HG03159 (cell line): ENCODE measurements around the gene AADAC.
"Not testable (repeated sequence)": the region's sequence is repeated elsewhere in the genome, so short reads cannot be mapped to it uniquely, and the experiment has no call there.

Source experiments
- ATAC-seq: cut with Tn5 transposase; IDR thresholded peaks from one replicate; pipeline ENCODE4 v1.9.1; 2021; ENCODE audit warnings: mild to moderate bottlenecking, moderate library complexity; ENCODE audit not compliant: unreplicated experiment

Gene AADAC

DNA sequence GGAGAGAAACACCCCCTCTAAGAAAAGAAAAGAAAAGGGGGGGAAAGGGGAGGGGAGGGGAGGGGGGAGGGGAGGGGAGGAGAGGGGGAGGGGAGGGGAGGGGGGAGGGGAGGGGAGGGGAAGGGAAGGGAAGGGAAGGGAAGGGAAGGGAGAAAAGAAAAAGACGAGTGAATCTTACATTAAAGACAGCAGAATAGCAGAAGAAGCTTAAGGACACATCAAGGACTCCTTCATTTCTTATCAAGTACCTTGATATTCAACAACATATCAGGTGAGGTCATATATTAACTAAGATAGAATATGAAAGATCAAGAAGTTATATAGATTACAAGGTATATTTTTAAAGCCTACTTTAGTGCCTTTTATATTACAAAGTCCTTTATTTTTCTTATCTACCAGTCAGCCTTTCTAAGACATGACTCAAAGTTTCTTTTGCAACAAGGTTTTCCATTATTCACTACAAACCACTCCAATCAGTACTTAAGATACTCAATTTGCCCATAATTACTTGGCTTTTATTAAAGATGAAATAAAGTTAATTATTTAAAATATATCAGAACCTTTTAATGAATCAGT, 17.7 kb upstream of the AADAC start:
- ATAC-seq, result no peak

DNA sequence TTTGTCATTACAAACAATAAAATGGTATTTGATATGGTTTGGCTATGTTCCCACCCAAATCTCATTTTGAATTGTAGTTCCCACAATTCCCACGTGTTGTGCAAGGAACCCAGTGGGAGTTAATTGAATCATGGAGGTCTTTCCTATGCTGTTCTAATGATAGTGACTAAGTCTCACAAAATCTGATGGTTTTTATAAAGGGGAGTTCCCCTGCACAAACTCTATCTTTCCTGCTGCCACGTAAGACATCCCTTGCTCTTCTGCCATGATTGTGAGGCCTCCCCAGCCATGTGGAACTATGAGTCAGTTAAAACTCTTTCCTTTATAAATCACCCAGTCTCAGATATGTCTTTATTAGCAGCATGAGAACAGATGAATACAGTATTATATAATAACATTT, 15.4 kb upstream of the AADAC start:
- no peak for ATAC-seq

- no peak for ATAC-seq
Measured at GRCh38 chr3:151800431-151800830, 13.5 kb upstream of the AADAC start.

DNA sequence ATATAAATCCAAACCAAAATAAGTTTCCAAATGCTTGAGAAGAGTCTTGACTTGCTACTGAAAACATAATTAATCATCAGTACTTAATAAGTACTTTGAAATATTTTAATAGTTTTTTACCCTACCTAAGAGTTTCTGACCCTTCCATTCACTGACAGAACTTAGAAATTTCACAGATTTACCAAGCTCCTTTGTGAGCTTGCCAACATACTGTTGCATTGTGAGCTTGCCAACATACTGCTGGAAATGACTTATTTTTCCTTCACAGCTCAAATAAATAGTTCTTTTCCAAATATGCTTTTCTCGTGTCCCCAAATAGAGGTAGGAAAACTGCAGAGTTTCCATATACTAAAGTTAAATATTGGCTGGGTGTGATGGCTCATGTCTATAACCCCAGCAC, 9.6 kb upstream of the AADAC start:
- no peak for ATAC-seq

DNA sequence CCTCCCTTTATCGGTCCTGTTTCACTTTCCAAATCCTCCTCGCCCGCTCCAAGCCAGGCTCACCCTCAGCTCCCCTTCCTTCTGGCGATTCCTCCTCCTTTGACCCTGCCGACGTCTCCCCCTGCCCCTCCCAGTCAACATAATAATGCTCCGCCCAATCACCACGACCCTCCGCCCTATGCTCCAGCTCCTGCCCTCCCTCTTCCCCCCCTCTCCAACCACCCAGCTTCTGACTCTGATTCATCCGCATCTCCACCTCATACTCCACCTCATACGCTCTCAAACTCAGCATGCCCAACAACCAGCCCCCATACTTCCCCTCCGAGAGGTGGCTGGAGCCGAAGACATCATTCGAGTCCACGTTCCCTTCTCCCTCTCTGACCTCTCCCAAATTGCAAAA, 7.1 kb upstream of the AADAC start:
- ATAC-seq, result no peak

DNA sequence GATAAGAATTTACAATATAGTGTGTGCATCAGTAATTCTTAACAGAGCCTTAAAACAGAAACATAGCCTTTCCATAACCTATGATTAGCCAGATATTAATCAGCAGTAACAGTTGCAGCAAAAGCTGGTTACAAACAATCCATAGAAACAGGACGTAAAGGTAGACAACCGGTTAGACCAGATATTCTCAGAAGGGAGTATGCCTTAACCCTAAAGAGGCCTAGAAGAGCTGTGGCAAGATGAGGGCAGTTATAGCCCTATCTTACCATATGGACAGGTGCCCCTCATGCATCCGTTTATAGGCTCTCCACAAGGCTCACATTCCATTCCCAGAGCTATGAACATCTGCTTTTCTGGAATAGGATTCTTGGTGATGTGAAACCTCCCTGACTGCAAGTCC, 5.0 kb upstream of the AADAC start:
- not testable (repeated sequence) for ATAC-seq

DNA sequence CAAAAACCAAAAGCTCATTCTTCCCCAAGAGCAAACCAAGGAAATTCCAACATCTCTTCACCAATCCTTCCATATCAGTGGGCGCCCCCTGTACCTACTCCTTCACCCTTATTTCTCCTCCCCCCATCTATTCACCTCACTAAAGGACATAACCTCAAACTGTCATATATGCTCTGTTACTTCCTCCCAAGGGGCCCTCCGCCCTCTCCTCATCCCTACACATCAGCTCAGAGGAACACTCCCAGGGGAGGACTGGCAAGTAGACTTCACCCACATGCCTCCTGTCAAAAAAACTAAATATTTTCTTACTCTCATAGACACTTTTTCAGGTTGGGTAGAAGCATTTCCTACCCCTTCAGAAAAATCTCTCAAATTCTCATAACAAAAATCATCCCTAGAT, 2.4 kb upstream of the AADAC start:
- no peak for ATAC-seq

DNA sequence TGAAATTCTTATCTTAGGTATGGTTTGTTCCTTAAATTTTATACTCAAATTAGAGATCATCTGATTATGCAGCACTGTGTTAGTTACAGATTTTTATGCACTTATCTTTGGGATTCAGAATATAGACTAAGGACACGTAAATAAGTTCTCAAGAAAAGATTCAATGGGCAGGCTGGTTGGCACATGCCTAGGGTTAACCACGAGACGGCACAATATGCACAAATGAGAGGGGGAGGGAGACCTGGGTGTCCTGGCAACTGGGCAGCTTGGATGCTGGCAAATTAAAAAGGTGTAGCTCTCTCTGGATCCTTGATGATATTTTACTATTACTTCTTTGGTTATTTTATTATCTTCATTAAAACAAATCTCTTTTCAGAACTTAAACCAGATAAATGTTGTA, 672 bp downstream of the AADAC start:
- no peak for ATAC-seq

DNA sequence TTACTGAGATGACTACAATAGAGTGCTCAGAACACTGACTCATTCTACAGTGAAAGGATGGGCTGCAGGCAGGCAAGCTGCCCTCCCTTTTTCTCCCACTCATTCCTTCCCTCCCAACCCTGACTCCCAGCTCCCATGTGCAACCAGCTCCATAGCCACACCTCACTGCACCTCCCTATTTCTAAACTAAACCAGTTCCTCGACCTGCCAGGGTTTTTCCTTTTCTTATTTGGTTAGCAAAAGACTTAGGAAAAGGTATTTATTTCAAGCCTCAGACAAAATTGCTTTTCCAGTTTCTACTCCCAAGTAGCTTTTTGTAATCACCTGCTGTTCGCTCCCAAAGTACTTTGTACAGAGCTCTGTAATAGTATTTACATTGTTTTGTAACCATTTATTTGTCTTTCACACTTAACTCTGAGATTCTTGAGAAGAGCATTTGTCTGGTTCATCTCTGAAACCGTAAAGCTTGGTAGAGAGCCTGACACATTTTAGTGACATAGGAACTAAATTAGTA, 2.2 kb downstream of the AADAC start:
- ATAC-seq, result no peak

GRCh38 chr3:151817473-151817872, 3.6 kb downstream of the AADAC start:
- ATAC-seq, result no peak

DNA sequence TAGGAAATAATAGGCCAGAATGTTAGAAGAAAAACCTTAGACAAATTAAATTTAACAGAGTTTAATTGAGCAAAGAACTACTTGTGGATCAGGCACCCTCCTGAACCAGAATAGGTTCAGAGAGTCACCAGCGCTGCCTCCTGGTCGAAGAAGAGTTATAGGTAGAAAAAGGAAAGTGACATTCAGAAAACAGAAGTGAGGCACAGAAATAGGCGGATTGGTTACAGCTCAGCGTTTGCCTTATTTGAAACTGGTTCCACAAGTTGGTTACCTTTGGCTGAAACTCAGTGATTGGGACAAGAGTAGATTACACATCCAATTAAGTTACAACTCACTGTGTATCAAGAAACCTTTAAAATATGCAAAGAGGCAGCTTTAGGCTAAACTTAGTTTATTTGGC, 4.4 kb downstream of the AADAC start:
- no peak for ATAC-seq

DNA sequence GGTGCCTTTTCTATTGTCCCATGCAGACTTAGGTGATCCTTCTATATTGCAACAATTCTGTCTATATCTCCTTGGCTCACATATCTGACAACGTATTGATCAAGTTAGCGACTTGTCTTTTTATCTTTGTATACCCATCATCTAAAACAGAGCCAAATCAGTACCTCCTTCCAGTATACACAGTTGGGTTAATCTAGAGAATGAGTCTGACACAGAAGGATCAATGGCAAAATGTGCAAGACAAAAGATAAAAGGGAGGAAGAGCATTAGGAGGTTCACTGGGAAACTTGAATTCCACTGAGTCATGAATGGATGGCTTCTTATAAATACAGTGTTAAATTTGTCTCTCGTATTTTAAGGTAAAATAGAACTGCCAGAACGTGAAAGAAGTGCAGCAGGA, 6.0 kb downstream of the AADAC start:
- ATAC-seq, result no peak

- ATAC-seq, result no peak
Measured at GRCh38 chr3:151827816-151828215, 13.9 kb downstream of the AADAC start.

- no peak for ATAC-seq
Measured at GRCh38 chr3:151835751-151836525, 22.0 kb downstream of the AADAC start.

DNA sequence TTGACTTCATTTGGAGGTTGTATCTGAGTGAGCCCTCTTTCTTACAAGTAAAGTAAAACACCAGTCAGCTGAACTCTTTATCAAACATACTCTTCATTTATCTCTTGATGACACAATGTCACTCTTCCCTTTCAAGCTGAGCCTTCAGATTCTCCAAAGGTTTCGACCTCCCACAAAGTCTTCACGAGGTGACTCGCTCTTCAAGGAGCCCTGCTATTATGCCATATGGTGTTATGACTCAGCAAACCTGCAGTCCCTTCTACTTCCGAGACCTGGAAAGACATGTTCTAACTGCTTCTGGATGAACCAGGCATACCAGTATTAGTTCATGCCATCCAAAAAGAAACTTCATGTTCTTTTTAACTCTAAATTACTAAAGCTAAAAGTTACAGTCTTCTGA, 23.1 kb downstream of the AADAC start:
- ATAC-seq, result no peak

GRCh38 chr3:151838574-151839312, 24.8 kb downstream of the AADAC start:
- peak; percentile 82 for ATAC-seq

DNA sequence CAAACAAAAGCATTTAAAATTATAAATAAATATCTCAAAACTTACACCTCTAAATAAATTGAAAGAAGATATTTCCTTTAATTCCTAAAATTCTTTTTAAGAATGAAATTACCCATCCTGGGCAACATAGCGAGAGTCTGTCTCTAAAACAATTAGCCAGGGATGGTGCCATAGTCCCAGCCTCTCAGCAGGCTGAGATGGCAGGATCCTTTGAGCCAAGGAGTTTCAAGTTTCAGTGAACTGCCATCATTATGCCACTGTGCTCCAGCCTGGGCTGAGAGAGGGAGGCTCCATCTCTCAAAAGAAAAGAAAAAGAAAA, 25.4 kb downstream of the AADAC start:
- ATAC-seq, result no peak

DNA sequence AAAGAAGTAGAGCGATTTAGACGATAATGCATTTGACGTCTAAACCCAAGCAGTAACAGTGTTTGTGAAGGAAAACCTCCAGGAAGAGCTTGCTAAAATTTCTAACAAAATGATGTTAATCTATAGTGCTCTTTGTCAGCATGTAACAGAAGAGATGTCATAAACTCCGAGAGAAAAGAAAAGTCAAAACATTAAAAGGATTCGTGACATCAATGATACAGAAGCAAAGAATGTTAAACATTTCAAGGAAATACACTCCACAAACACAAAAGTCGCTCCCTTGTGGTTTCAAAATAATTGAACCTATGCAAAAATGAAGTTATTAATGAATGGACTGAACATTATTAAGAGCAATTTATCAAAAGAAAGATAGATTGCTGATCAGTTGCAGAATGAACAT, 27.9 kb downstream of the AADAC start:
- ATAC-seq, result no peak

- ATAC-seq, result no peak
Measured at GRCh38 chr3:151843275-151843674, 29.4 kb downstream of the AADAC start.

- no peak for ATAC-seq
Measured at GRCh38 chr3:151845306-151845905, 31.5 kb downstream of the AADAC start.

DNA sequence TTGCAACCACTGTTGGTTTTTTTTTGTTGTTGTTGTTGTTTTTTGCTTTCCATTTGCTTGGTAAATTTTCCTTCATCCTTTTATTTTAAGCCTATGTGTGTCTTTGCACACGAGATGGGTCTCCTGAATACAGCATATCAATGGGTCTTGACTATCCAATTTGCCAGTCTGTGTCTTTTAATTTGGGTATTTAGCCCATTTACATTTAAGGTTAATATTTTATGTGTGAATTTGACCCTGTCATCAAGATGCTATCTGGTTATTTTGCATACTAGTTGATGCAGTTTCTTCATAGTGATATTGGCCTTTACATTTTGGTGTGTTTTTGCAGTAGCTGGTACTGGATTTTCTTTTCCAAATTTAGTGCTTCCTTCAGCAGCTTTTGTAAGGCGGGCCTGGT, 36.1 kb downstream of the AADAC start:
- not testable (repeated sequence) for ATAC-seq
